GM04504 (cell line): ENCODE results near the gene LCAT.
"Not testable (repeated sequence)": the region's sequence is repeated elsewhere in the genome, so short reads cannot be mapped to it uniquely, and the experiment has no call there.

ENCODE experiments used
- DNase-seq: peaks from one replicate; pipeline ENCODE4 v3.0.0-alpha.2; 2012; ENCODE audit warnings: low read depth

Gene LCAT

DNA sequence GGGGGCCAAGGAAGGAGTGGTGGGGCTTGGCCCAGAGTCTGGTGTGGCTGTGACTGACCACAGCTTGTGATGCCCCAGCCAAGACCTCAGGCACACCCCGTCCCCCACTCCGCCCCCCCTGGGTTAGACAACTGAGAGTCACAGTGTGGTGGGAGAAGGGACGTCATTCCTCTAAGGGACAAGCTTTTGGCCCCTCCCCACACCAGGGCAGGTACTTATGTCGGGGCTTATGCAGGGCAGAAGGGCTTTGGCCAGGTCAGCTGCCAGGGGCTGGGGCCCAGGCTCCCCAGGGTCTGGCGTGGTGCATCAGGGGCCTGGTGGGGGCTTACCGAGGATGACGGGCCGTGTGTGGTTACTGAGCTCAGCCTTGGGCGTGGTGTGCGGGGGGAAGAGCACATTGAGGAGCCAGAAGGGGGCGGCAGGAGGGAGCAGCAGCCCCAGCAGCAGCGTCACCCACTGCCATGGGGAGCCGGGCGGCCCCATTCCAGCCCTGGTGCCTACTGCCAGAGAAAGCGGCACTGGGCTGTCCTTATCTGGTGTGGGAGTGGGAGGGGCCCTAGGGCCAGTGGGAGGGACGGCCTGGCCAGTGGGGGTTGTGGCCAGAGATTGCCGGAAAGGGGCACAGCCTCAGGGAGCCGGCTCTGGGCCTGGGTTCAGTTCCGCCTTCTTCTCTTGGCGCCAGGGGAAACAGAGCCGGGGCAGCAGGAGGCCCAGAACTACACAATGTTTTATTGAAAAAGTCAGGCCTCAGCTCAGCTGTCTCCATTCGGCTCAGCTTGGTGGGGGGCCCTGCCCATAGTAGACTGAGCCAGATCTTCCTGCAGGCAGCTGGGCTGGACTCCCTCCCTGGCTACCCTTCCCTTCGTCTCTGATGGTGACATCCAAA lies at the start of gene LCAT:
LCAT (minus strand) TSS at position 502 of the 886 bp plus-strand sequence; CDS start at position 483, 19 bp downstream.
- DNase-seq, result no peak

GRCh38 chr16:67993207-67994039 lies 49.5 kb upstream of the LCAT start:
- peak; percentile 31 for DNase-seq

- no peak for DNase-seq
Observed at GRCh38 chr16:67992661-67993206, 48.8 kb upstream of the LCAT start.

GRCh38 chr16:67990018-67990386 lies 46.1 kb upstream of the LCAT start:
- no peak for DNase-seq

DNA sequence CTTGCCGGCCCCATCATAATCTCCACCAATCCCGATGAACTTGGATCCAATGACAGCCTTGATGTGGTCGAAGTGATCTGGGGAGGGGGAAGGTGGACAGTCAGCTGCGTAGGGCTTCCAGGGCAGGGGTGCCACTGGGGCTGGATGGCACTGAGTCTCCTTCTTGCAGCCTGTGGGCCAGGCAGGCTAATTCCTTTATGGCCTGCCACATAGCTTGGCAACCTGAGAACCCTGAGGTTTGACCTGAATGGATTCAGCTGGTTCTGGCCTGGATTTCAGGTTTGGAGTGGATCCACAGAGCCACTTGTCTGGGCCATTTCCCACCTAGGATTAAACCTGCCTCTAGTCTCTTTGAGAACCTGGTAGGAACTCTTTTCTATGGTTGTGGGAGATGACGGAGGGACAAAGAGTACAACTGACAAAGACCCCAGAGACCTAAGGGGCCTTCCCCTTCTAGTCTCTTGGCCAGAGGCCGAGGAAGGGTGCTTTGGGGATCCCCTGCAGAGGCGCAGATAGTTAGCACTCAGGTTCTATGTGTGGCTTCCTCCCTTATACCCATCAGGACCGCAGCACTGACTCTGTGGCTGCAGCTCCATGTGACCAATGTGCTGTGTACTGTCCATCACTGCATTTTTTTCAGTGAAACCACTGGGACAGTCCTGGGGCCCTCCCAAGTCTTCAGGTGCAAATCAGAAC lies 45.5 kb upstream of the LCAT start:
- no peak for DNase-seq

- no peak for DNase-seq
Observed at GRCh38 chr16:67988675-67989074, 44.8 kb upstream of the LCAT start.

- DNase-seq, result no peak
Observed at GRCh38 chr16:67987460-67988160, 43.7 kb upstream of the LCAT start.

- no peak for DNase-seq
Observed at GRCh38 chr16:67986949-67987348, 43.0 kb upstream of the LCAT start.

DNA sequence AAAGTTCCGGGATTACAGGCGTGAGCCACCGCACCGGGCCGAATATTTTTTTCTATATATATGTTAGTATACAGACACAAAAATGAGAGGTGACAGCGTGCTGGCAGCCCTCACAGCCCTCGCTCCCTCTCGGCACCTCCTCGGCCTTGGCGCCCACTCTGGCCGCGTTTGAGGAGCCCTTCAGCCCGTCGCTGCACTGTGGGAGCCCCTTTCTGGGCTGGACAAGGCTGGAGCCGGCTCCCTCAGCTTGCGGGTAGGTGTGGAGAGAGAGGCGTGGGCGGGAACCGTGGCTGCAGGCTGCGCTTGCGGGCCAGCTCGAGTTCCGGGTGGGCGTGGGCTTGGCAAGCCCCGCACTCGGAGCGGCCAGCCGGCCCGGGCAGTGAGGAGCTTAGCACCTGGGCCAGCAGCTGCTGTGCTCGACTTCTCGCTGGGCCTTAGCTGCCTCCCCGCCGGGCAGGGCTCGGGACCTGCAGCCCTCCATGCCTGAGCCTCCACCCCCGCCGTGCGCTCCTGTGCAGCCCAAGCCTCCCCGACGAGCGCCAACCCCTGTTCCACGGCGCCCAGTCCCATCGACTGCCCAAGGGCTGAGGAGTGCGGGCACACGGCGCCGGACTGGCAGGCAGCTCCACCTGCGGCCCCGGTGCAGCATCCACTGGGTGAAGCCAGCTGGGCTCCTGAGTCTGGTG lies 38.2 kb upstream of the LCAT start:
- DNase-seq, result no peak

GRCh38 chr16:67979955-67980678 lies 36.2 kb upstream of the LCAT start, which contains the start of gene DPEP3:
Gene DPEP3 (minus strand): TSS chr16:67980499. CDS start chr16:67980380, 119 bp downstream.
- no peak for DNase-seq

DNA sequence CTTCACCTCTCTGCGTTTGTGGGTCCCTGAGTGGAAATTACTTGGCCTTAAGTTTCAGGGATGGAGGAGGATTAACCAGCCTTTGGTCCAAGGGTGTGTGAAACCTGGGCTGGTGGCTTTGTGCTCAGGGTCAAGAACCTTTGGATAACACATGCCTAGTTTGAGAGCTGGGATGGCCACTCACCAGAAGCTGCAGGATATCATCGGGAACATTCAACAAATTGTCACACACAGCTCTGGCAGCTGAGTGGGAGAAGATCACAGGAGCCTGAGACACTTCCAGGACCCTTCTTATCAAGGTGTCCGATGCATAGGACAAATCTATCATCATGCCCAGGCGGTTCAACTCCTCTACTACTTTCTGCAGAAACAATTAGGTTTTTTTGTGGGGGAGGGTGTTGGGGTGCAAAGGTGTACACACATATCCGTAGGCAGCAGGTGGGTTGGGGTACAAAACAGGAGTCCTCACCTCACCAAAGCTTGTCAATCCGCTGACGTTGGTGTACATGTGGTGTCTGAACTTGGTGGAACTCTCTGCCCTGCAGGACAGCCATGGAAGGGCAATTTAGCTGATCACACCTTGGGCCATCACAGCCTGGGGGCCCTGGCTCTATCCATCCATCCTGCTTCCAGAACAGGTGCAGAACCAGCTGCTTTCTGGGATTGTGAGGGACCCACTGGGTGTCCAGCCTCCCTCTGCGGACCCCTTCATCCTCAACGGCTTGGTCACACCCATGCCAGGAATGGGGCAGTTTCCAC lies 33.7 kb upstream of the LCAT start:
- DNase-seq, result no peak

- no peak for DNase-seq
Observed at GRCh38 chr16:67977005-67977404, 33.1 kb upstream of the LCAT start.

GRCh38 chr16:67976205-67976604 lies 32.3 kb upstream of the LCAT start:
- DNase-seq, result no peak

DNA sequence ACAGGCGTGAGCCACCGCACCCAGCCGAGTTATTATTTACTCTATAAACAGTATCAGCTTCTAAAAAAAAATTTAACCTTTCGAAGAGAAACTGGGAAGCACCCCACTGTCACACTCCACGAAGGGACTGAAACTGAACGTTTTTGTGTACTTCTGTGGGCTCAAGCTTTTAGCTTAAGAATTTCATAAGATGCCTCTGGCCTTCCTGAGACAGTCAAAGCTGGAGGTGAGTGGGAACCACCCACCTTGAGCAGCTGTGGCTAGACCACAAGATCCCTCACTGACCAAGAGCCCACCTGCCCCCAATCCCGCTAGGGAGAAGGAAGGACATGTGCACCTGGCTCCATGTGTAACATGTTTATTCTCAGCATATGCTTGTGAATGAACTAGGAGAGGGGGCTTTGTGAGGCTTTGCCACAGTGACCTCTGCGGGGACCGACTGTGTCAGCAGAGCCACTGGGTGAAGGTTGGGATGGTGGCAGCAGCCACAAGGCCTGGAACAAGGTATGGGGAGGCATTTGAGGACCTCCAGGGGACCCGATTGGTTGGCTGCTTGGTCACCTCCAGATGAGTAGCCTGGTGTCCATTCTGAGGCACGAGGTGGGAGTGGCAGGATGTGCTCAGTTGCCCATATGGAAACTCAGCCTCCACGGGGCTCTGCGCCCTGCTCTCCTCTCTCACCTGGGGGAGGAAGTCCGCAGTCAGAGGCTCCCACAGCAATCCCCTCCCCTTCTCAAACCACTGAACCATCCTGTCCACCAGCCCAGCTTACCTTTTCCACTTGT lies 31.6 kb upstream of the LCAT start:
- no peak for DNase-seq

DNA sequence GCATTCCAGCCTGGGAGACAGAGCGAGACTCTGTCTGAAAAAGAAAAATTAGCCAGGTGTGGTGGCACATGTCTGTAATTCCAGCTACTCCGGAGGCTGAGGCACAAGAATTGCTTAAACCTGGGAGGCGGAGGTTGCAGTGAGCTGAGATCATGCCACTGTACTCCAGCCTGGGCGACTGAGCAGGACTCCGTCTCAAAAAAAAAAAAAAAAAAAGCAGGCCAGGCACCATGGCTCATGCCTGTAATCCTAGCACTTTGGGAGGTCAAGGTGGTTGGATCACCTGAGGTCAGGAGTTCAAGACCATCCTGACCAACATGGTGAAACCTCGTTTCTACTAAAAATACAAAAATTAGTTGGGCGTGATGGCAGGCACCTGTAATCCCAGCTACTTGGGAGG lies 28.4 kb upstream of the LCAT start:
- not testable (repeated sequence) for DNase-seq

DNA sequence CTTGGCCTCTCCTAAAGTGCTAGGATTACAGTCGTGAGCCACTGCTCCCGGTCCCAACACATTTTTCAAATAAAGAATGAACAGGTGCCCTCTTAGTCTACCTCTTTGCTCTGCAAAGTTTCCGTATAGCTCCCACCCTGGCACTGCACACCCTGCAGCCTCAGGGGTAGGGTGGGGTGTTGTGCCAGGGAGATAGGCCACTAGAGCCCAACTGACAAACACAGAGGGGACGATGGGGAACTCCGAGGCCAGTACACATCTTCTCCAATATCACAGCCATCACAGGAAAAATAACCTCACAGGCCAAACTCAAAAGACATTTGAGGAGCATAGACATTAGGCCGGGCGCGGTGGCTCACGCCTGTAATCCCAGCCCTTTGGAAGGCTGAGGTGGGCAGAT lies 27.2 kb upstream of the LCAT start:
- DNase-seq, result no peak

GRCh38 chr16:67969254-67970039 lies 25.5 kb upstream of the LCAT start:
- DNase-seq, result no peak
